MM.1S (cell line): ENCODE measurements around the gene RNF114.

Experiments
- DNase-seq: peaks from one replicate; pipeline ENCODE4 v3.0.0-alpha.2; 2015
- H2AFZ ChIP-seq: fragments of 300-600 bp; sonication (generic); 2 replicates; pipeline ENCODE4 v1.6.0; 2016; ENCODE audit warnings: antibody characterized with exemption, low read length
- H3F3A ChIP-seq: fragments of 300-600 bp; sonication (generic); 2 replicates; pipeline ENCODE4 v1.6.1; 2016; ENCODE audit warnings: mild to moderate bottlenecking, antibody characterized with exemption, low read length, moderate library complexity, mixed read lengths; ENCODE audit not compliant: insufficient read depth
- H3K27ac ChIP-seq: fragments of 300-600 bp; sonication (generic); 2 replicates; pipeline ENCODE4 v1.5.1; 2016; ENCODE audit warnings: mild to moderate bottlenecking, low read length
- H3K27me3 ChIP-seq: fragments of 300-600 bp; sonication (generic); replicated peaks from 2 replicates; pipeline ENCODE4 v1.6.0; 2016; ENCODE audit warnings: low read length; ENCODE audit not compliant: insufficient read depth
- H3K36me3 ChIP-seq: fragments of 300-600 bp; sonication (generic); replicated peaks from 2 replicates; pipeline ENCODE4 v1.6.1; 2016; ENCODE audit warnings: mild to moderate bottlenecking, low read length, mixed read lengths; ENCODE audit not compliant: insufficient read depth
- H3K4me1 ChIP-seq: fragments of 300-600 bp; sonication (generic); 2 replicates; pipeline ENCODE4 v1.6.1; 2016; ENCODE audit warnings: low read length, mixed read lengths
- H3K4me2 ChIP-seq: fragments of 300-600 bp; sonication (generic); 2 replicates; pipeline ENCODE4 v1.6.0; 2016; ENCODE audit warnings: low read depth, low read length
- H3K4me3 ChIP-seq: fragments of 300-600 bp; sonication (generic); 2 replicates; pipeline ENCODE4 v1.5.1; 2016; ENCODE audit warnings: low read length, mixed read lengths
- H3K79me2 ChIP-seq: fragments of 300-600 bp; sonication (generic); 2 replicates; pipeline ENCODE4 v1.6.1; 2016; ENCODE audit warnings: mixed run types, low read length, mixed read lengths
- H3K9ac ChIP-seq: fragments of 300-600 bp; sonication (generic); 2 replicates; pipeline ENCODE4 v1.6.1; 2016; ENCODE audit warnings: low read length, mixed read lengths
- H3K9me2 ChIP-seq: fragments of 300-600 bp; sonication (generic); replicated peaks from 2 replicates; pipeline ENCODE4 v1.6.1; 2016; ENCODE audit warnings: mild to moderate bottlenecking, low read length, mixed read lengths; ENCODE audit not compliant: insufficient read depth
- H3K9me3 ChIP-seq: fragments of 300-600 bp; sonication (generic); replicated peaks from 2 replicates; pipeline ENCODE4 v1.6.1; 2016; ENCODE audit warnings: mild to moderate bottlenecking, low read length, mixed read lengths; ENCODE audit not compliant: insufficient read depth
- H4K20me1 ChIP-seq: fragments of 300-600 bp; sonication (generic); 2 replicates; pipeline ENCODE4 v1.6.1; 2016; ENCODE audit warnings: mild to moderate bottlenecking, low read length, moderate library complexity, mixed read lengths; ENCODE audit not compliant: insufficient read depth
- EZH2 ChIP-seq: fragments of 300-600 bp; sonication (generic); optimal IDR thresholded peaks from 2 replicates; pipeline ENCODE3; 2017; ENCODE audit warnings: low read depth, mild to moderate bottlenecking, antibody characterized with exemption, low read length, mixed read lengths
- EZH2phosphoT487 ChIP-seq: fragments of 300-600 bp; sonication (generic); IDR thresholded peaks from 2 replicates; pipeline ENCODE4 v1.6.1; 2018; ENCODE audit warnings: antibody characterized with exemption, low read length
- TF ChIP-seq, protein P1 (sequence below): fragments of 300-600 bp; sonication (generic); IDR thresholded peaks from 2 replicates; pipeline ENCODE4 v1.5.1; 2016; ENCODE audit warnings: antibody characterized with exemption, low read length, mixed read lengths

RNF114 gene

DNA sequence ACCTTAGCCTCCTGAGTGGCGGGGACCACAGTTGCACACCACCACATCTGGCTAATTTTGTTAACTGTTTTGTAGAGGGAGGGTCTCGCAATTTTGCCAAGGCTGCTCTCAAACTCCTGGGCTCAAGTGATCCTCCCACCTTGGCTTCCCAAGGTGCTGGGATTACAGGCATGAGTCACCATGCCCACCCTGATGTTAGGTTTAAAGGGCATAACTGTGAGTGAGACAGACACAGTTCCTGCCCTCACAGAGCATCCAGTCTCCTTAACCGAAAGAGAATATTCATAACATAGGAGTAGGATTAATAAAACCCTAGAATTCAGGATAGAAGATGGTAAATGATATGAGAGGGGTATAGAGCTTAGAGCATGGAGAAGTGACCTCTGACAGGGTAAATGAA, 17.8 kb upstream of the RNF114 start:
- H3K27me3 ChIP-seq: no peaks in the 10 kb centered on the region
- H3F3A ChIP-seq: peaks cover 15% of the 10 kb centered on the region
- H3K9ac ChIP-seq: no peak overlapping the region
- H3K79me2 ChIP-seq: peaks cover 20% of the 10 kb centered on the region
- TF ChIP-seq EZH2phosphoT487: no peak
- TF ChIP-seq, protein P1, sequence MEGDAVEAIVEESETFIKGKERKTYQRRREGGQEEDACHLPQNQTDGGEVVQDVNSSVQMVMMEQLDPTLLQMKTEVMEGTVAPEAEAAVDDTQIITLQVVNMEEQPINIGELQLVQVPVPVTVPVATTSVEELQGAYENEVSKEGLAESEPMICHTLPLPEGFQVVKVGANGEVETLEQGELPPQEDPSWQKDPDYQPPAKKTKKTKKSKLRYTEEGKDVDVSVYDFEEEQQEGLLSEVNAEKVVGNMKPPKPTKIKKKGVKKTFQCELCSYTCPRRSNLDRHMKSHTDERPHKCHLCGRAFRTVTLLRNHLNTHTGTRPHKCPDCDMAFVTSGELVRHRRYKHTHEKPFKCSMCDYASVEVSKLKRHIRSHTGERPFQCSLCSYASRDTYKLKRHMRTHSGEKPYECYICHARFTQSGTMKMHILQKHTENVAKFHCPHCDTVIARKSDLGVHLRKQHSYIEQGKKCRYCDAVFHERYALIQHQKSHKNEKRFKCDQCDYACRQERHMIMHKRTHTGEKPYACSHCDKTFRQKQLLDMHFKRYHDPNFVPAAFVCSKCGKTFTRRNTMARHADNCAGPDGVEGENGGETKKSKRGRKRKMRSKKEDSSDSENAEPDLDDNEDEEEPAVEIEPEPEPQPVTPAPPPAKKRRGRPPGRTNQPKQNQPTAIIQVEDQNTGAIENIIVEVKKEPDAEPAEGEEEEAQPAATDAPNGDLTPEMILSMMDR: no peak
- no peak for TF ChIP-seq EZH2
- DNase-seq: no peak
- H3K9me3 ChIP-seq: no peaks in the 10 kb centered on the region
- no peaks in the 10 kb centered on the region for H3K9me2 ChIP-seq
- H3K4me3 ChIP-seq: no peak overlapping the region
- H3K36me3 ChIP-seq: no peaks in the 10 kb centered on the region
- no peak overlapping the region for H3K27ac ChIP-seq
- peaks cover 14% of the 10 kb centered on the region for H3K4me1 ChIP-seq
- H4K20me1 ChIP-seq: no peaks in the 10 kb centered on the region
- no peak overlapping the region for H3K4me2 ChIP-seq
- H2AFZ ChIP-seq: no peak overlapping the region

DNA sequence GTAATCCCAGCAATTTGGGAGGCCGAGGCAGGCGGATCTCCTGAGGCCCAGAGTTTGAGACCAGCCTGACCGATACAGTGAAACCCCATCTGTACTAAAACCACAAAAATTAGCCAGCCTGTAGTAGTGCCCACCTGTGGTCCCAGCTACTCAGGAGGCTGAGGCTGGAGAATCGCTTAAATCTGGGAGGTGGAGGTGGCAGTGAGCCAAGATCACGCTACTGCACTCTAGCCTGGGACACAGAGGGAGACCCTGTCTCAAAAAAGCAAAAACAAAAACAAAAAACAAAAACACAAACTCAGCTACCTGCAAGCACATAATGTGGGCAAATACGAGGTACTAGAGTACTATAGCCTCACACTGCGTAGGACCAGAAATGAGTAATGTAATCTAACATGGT, 17.2 kb upstream of the RNF114 start:
- TF ChIP-seq EZH2phosphoT487 (no peak), EZH2 (no peak)
- TF ChIP-seq, protein P1: no peak
- no peaks in the 10 kb centered on the region for H3K36me3 ChIP-seq
- no peak overlapping the region for H3K4me3 ChIP-seq

DNA sequence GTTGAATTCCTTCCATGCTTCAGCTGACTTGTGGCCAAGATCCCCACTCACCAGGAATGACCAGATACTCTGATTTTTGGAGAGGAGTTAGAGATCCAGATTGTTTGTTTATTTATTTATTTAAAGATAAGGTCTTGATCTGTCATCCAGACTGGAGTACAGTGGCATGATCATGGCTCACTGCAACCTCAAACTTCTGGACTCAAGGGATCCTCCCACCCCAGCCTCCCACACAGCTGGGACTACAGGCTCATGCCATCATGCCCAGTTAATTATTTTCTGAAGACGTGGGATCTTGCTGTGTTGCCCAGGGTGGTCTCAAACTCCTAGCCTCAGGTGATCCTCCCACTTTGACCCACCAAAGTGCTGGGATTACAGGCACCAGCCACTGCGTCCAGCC, 16.7 kb upstream of the RNF114 start:
- Histone ChIP-seq H3K4me2 (no peak overlapping the region), H3K4me3 (no peak overlapping the region), H4K20me1 (no peaks in the 10 kb centered on the region), H3F3A (peaks cover 15% of the 10 kb centered on the region), H3K27ac (no peak overlapping the region), H3K79me2 (peaks cover 10% of the 10 kb centered on the region), H3K27me3 (no peaks in the 10 kb centered on the region), H3K9ac (no peak overlapping the region), H3K9me2 (no peaks in the 10 kb centered on the region), H3K36me3 (no peaks in the 10 kb centered on the region), H3K9me3 (no peaks in the 10 kb centered on the region), H3K4me1 (0 out of 2 replicates have a peak, but pooled peaks cover 4% of the 10 kb centered on the region), H2AFZ (no peak overlapping the region)
- no peak for DNase-seq
- TF ChIP-seq, protein P1: no peak
- TF ChIP-seq EZH2phosphoT487: no peak
- no peak for TF ChIP-seq EZH2

More for the DNA sequence above, 17.2 kb upstream of the RNF114 start:
- no peak overlapping the region for H2AFZ ChIP-seq
- no peaks in the 10 kb centered on the region for H4K20me1 ChIP-seq
- DNase-seq: no peak
- H3K9me3 ChIP-seq: no peaks in the 10 kb centered on the region
- H3K4me2 ChIP-seq: no peak overlapping the region
- no peak overlapping the region for H3K9ac ChIP-seq
- H3K27ac ChIP-seq: no peak overlapping the region
- H3K4me1 ChIP-seq: peaks cover 9% of the 10 kb centered on the region; the same call in 1 of the 2 replicates
- no peaks in the 10 kb centered on the region for H3K27me3 ChIP-seq
- peaks cover 15% of the 10 kb centered on the region for H3F3A ChIP-seq
- peaks cover 14% of the 10 kb centered on the region for H3K79me2 ChIP-seq
- no peaks in the 10 kb centered on the region for H3K9me2 ChIP-seq
